ENCODE results near the gene BEND3. TPM values are rescaled to one million over a fixed set of nuclear protein-coding genes. Genes with fewer than 3 reads are reported as not detected.
"Not testable (repeated sequence)": the region's sequence is repeated elsewhere in the genome, so short reads cannot be mapped to it uniquely, and the experiment has no call there.

The BEND3 gene
- total RNA-seq, 1 donor from 2014 or later = 1.5 TPM

GRCh38 chr6:107062691-107063090 lies 52.6 kb downstream of the BEND3 start:
- intact Hi-C loops (cut with DNase I) = no loop called here
- DNase-seq = no peak
- ATAC-seq (ENCODE audit: poor library complexity) = no peak

GRCh38 chr6:107061125-107062020 lies 53.9 kb downstream of the BEND3 start:
- intact Hi-C loops (cut with DNase I) = no loop called here
- DNase-seq (no peak), ATAC-seq (ENCODE audit: poor library complexity) (no peak)

GRCh38 chr6:107060704-107061103 lies 54.6 kb downstream of the BEND3 start:
- ATAC-seq (ENCODE audit: poor library complexity) = no peak
- no peak for DNase-seq
- intact Hi-C loops (cut with DNase I) = no loop called here

- intact Hi-C loops (cut with DNase I) = no loop called here
- ATAC-seq (ENCODE audit: poor library complexity) = peak; percentile 22
- no peak for DNase-seq
Observed at GRCh38 chr6:107059606-107060005, 55.7 kb downstream of the BEND3 start.

GRCh38 chr6:107057679-107058078 lies 57.6 kb downstream of the BEND3 start:
- no peak for DNase-seq
- intact Hi-C loops (cut with DNase I) = no loop called here
- no peak for ATAC-seq (ENCODE audit: poor library complexity)

GRCh38 chr6:107056796-107057195 lies 58.5 kb downstream of the BEND3 start:
- no peak for ATAC-seq (ENCODE audit: poor library complexity)

GRCh38 chr6:107047807-107048206 lies 67.5 kb downstream of the BEND3 start:
- ATAC-seq (ENCODE audit: poor library complexity) = no peak
- intact Hi-C loops (cut with DNase I) = no loop called here
- no peak for DNase-seq

More at GRCh38 chr6:107056796-107057195, 58.5 kb downstream of the BEND3 start:
- intact Hi-C loops (cut with DNase I) = no loop called here
- DNase-seq = no peak

GRCh38 chr6:107045826-107046675 lies 69.3 kb downstream of the BEND3 start:
- ATAC-seq (ENCODE audit: poor library complexity) = no peak
- no peak for DNase-seq
- intact Hi-C loops (cut with DNase I) = no loop called here

- DNase-seq = no peak
- intact Hi-C loops (cut with DNase I) = no loop called here
- no peak for ATAC-seq (ENCODE audit: poor library complexity)
Observed at GRCh38 chr6:107033126-107033525, 82.2 kb downstream of the BEND3 start.

- intact Hi-C loops (cut with DNase I) = no loop called here
- no peak for ATAC-seq (ENCODE audit: poor library complexity)
Observed at GRCh38 chr6:107032051-107032450, 83.3 kb downstream of the BEND3 start.

GRCh38 chr6:107030151-107030550 lies 85.2 kb downstream of the BEND3 start:
- no peak for DNase-seq
- intact Hi-C loops (cut with DNase I) = no loop called here
- ATAC-seq (ENCODE audit: poor library complexity) = no peak

More at GRCh38 chr6:107032051-107032450, 83.3 kb downstream of the BEND3 start:
- DNase-seq = no peak

- DNase-seq = no peak
- intact Hi-C loops (cut with DNase I) = loop anchor here (10.0 kb wide), 1 partner anchor 88 kb away; the partner anchor contains the start of gene BEND3
- ATAC-seq (ENCODE audit: poor library complexity) = no peak
Observed at GRCh38 chr6:107026965-107027364, 88.3 kb downstream of the BEND3 start.

GRCh38 chr6:107021446-107022185 lies 93.7 kb downstream of the BEND3 start:
- DNase-seq = no peak
- no peak for ATAC-seq (ENCODE audit: poor library complexity)
- intact Hi-C loops (cut with DNase I) = loop anchor here (10.0 kb wide), 1 partner anchor 93 kb away; the partner anchor contains the start of gene BEND3

- DNase-seq (no peak), ATAC-seq (ENCODE audit: poor library complexity) (no peak)
- intact Hi-C loops (cut with DNase I) = loop anchor here (10.0 kb wide), 1 partner anchor 95 kb away; the partner anchor contains the start of gene BEND3
Observed at GRCh38 chr6:107020239-107020638, 95.1 kb downstream of the BEND3 start.

GRCh38 chr6:107019628-107020027 lies 95.7 kb downstream of the BEND3 start:
- intact Hi-C loops (cut with DNase I) = loop anchor here (10.0 kb wide), 1 partner anchor 95 kb away; the partner anchor contains the start of gene BEND3
- ATAC-seq (ENCODE audit: poor library complexity); DNase-seq: not testable (repeated sequence)

GRCh38 chr6:107019047-107019446 lies 96.3 kb downstream of the BEND3 start:
- intact Hi-C loops (cut with DNase I) = no loop called here
- ATAC-seq (ENCODE audit: poor library complexity) (no peak), DNase-seq (no peak)

Data from Right ventricle myocardium superior (tissue), 1 donor.